Fibroblast of mammary gland (primary cell): ENCODE measurements around the gene C1QTNF12.

Source experiments
- DNase-seq: peaks from one replicate; pipeline ENCODE4 v3.0.0-alpha.2; 2010; ENCODE audit warnings: low read depth
- H3K4me3 ChIP-seq: 2 replicates; pipeline ENCODE4 v1.5.1; 2011; ENCODE audit warnings: low read depth, mild to moderate bottlenecking, low read length, moderate library complexity; ENCODE audit not compliant: control insufficient read depth
- CTCF ChIP-seq: conservative IDR thresholded peaks from 2 replicates; pipeline ENCODE4 v1.5.1; 2011; ENCODE audit warnings: low read depth, low read length, inconsistent platforms; ENCODE audit not compliant: control insufficient read depth, insufficient read depth

C1QTNF12 gene

DNA sequence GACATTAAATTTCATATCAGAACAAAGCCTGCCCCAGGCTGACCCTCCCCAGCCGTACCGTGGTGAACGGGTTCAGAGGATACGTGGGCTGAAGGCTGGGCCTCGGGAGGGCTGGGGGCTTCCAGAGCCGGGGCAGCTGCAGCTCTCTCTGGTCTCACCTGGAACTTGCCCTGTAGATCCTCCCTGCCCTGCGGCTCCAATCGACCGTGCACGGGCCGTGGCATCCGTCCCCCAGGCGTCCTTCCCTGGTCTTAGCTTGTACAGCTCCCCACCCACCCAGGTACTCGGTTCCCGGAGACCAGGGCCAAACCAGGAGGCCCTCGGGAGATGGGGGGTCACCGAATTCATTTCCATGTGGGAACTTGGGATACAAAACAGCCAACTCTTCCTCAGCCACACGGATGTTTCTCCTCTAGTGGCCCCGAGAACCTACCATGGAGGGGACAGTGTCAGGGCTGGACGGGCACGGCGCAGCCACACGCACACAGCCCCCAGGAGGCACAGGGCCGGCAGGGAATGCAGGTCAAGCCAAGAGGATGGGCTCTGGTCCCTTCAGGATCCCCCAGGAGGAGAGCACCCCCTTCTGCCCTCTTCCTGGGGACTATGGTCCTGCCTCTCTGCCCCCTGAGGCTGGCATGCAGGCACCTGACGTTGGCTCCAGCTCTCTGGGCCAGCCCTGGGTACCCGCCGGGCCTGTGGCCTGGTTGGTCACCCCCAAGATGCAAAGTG lies 11.3 kb downstream of the C1QTNF12 start:
- TF ChIP-seq CTCF, result no peak
- no peak for DNase-seq
- H3K4me3 ChIP-seq, result no peak overlapping the region

- H3K4me3 ChIP-seq, result no peak overlapping the region
- DNase-seq, result no peak
- TF ChIP-seq CTCF, result no peak
Measured at GRCh38 chr1:1234180-1234808, 12.2 kb downstream of the C1QTNF12 start.

DNA sequence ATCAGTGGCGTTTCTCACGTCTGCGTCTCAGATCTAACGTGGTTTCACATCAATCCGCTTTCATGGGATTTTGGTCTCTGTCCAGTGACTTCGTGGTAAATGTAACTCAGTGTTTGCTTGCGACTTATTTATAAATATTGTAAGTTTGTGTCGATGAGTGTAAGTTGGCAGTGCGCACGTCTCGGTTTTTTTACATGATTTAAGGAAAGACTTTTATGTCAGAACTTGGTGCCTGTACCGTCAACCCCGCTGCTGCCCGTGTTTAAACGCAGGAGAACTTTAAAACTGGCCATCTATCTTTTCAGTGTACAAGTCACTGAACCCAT lies 13.0 kb downstream of the C1QTNF12 start:
- no peak for TF ChIP-seq CTCF
- no peak overlapping the region for H3K4me3 ChIP-seq
- no peak for DNase-seq

DNA sequence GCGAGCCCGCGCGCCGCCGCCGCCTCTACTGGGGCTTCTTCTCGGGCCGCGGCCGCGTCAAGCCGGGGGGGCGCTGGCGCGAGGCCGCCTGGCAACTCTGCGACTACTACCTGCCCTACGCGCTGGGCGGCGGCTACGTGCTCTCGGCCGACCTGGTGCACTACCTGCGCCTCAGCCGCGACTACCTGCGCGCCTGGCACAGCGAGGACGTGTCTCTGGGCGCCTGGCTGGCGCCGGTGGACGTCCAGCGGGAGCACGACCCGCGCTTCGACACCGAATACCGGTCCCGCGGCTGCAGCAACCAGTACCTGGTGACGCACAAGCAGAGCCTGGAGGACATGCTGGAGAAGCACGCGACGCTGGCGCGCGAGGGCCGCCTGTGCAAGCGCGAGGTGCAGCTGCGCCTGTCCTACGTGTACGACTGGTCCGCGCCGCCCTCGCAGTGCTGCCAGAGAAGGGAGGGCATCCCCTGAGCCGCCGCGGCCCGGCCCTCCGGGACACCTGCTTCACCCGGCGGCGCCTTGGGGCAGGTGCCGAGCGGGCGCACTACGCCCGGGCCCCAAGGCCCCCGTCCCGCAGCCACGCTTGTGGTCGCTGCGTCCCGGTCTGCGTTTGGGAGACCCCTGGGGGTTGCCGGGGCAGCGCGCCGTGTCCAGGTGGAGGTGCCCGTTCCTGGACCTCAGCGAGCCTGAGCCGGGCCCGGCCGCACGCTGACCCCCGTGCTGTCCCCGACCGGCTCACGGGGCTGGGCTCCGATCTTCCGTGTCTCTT lies 13.5 kb downstream of the C1QTNF12 start:
- DNase-seq, result no peak
- no peak for TF ChIP-seq CTCF
- H3K4me3 ChIP-seq, result no peak overlapping the region

DNA sequence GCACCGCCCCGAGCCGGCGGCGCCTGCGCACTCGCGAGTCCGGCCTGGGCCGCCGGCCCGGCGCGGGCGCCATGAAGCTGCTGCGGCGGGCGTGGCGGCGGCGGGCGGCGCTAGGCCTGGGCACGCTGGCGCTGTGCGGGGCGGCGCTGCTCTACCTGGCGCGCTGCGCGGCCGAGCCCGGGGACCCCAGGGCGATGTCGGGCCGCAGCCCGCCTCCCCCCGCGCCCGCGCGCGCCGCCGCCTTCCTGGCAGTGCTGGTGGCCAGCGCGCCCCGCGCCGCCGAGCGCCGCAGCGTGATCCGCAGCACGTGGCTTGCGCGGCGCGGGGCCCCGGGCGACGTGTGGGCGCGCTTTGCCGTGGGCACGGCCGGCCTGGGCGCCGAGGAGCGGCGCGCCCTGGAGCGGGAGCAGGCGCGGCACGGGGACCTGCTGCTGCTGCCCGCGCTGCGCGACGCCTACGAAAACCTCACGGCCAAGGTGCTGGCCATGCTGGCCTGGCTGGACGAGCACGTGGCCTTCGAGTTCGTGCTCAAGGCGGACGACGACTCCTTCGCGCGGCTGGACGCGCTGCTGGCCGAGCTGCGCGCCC lies 14.2 kb downstream of the C1QTNF12 start, which contains the start of gene B3GALT6:
B3GALT6 (plus strand) TSS at position 30 of the 588 bp plus-strand sequence; CDS start at position 72, 42 bp downstream.
- no peak for TF ChIP-seq CTCF

DNA sequence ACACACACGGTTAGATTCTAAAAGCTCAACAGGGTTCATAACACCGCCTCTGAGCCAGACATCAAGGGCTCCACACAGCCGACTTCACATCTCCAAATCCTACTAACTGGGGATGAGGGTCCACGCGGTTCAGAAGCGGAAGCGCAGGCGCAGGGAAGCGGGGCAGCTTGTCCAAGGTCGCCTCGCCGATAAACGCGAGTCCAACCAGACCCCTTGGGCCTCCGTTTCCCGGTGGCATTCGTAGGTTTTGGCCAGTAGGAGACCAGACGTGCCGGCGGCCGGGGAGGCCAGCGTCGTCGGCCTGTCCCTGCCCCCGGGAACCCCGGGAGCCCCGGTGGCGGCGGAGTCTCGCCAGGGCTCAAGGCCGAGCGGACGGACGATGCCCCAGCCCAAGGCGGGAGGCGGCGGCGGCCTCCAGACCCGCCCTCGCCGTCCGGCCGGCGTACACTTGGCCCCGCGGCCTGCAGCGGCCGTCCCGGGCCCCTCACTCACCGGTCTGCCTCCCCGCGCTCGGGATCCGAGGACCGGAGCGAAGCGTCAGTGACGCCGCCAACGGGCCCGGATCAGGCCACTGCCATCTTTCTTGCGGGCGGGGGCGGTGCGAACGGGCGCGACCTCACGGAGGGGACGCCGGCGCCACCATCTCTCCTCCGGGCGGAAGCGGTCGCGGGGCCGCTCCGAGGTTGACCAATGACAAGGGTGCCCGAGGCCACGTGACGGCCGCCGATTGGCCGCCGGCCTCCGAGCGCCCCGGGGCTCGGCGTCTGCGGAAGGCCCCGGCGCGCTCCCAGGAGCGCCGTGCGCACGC lies 14.9 kb downstream of the C1QTNF12 start, which contains the start of gene SDF4:
SDF4 (minus strand) TSS at position 602 of the 808 bp plus-strand sequence. CDS start 3,229 bp downstream, outside the sequence.
- H3K4me3 ChIP-seq, result peak within 1 kb of the TSS; percentile 93

More for the DNA sequence above, 14.2 kb downstream of the C1QTNF12 start, which contains the start of gene B3GALT6:
- peak within 1 kb of the TSS; percentile 93 for H3K4me3 ChIP-seq
- DNase-seq, result no peak

More for the DNA sequence above, 14.9 kb downstream of the C1QTNF12 start, which contains the start of gene SDF4:
- no peak for TF ChIP-seq CTCF
- DNase-seq, result peak; percentile 94
